HG03108 (cell line): Measurements from ENCODE around the gene FCRL6.
A peak's percentile ranks its signal among the peaks of the same experiment; 100 is the strongest.

Experiments
- ATAC-seq: cut with Tn5 transposase; IDR thresholded peaks from one replicate; pipeline ENCODE4 v1.9.1; 2021; ENCODE audit warnings: moderate library complexity; ENCODE audit not compliant: unreplicated experiment

Gene FCRL6

GRCh38 chr1:159798893-159799292 is 3.3 kb upstream of the FCRL6 start:
- ATAC-seq: no peak

GRCh38 chr1:159799446-159799985 is 2.6 kb upstream of the FCRL6 start:
- ATAC-seq: no peak

- no peak for ATAC-seq
Measured at GRCh38 chr1:159800177-159800930, 1.8 kb upstream of the FCRL6 start.

DNA sequence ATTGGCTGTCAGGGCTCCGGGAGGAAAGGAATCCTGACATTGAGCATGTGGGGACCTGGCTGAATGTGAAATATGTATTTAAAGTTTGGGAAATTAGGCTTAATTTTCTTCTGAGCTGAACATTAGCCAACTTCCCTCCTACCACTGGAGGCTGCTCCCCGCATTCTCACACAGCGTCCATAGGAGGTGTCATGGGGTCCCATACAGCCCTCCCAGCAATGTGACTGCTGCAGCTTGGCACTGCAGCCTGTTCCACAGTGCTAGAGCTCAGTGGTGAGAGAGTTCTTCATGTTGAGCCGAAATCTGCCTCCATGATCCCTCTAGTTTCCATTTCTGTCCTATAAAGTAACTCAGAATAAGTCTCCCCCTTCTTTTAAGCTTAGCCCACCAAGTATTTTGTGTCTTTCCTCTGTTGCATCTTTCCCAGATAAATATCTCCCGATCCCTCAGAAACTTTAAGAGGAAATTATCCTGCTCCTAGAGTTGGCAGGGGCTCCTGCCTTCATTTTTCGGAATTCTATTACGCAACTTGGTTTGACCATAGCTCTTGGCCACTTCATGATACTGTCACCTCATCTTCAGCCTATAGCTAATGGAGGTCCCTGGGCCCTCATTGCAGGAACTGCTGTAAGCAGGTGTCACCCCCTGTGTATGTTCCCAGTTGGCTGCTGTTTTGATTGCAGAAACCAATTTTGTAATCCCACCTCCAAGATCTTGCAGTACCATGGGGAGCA is 2.0 kb downstream of the FCRL6 start:
- no peak for ATAC-seq

DNA sequence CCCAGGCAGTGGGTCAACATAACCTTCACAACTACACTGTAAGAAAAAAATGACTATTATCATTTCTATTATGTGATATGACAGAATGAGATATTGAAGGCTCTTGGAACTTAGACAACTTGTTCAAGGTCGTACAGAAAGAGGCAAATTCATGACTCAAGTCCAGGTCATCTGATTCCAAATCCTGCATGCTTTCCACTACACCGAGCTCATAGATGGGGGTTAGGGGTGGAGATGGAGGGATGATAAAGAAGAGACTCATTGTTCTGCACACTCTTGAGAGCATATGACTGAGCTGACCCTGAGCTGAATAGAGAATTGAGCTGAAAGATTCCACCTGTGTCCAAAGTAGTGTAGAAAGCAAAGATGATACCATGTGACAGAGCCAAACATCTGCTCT is 2.8 kb downstream of the FCRL6 start:
- ATAC-seq: no peak

DNA sequence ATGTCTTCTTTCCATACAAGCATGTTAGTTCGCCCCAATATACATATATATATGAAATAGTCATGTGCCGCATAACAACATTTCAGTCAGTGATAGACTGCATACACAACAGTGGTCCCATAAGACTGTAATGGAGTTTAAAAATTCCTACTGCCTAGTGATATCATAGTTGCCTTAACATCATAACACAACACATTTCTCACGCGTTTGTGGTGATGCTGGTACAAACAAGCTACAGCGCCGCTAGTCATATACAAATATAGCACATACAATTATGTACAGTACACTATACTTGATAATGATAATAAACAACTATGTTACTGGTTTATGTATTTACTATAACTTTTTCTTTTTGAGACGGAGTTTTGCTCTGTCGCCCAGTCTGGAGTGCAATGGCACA is 13.8 kb downstream of the FCRL6 start:
- no peak for ATAC-seq

GRCh38 chr1:159817276-159818041 is 15.3 kb downstream of the FCRL6 start:
- no peak for ATAC-seq

GRCh38 chr1:159821171-159821867 is 19.2 kb downstream of the FCRL6 start:
- no peak for ATAC-seq

- no peak for ATAC-seq
Measured at GRCh38 chr1:159823406-159823805, 21.2 kb downstream of the FCRL6 start.

GRCh38 chr1:159825564-159825963 is 23.4 kb downstream of the FCRL6 start:
- ATAC-seq: no peak

GRCh38 chr1:159826441-159827101 is 24.4 kb downstream of the FCRL6 start, which contains the start of gene SLAMF8:
SLAMF8 (plus strand) TSS chr1:159826873; CDS start chr1:159826899, 26 bp downstream.
- ATAC-seq: no peak

DNA sequence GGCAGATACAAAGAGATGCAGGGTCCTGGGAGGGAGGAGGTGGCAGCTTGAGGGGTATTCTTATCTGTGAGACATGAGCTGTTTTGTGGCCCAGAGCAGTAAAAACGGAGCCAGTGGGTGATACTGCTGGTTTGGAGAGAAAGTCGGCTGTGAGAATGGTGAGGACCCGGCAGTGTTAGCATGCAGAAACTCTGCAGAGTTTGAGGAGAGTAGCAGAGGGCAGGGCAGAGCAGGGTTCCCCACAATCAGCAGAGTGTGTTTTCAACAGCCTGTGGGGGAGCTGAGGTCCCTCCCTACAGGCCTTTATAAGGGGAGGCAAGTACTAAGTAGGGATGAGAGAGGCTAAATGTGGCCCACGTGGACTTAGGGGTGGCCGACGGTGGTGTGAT is 24.9 kb downstream of the FCRL6 start:
- no peak for ATAC-seq

DNA sequence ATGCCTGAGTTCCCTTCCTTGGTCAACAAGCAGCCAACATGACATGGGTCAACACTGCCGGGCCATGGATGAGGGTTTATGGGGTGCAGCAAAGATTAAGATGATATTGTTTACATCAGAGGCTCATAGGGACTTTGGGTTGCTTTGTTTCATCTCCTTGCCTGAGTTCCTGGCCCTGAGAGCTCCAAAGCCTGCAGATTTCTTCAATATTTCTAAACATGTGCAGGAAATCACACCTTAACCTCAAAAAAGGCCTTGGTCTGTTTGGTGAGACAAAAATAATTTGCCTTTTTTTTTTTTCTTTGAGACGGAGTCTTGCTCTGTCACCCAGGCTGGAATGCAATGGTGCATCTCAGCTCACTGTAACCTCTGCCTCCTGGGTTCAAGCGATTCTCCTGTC is 25.4 kb downstream of the FCRL6 start:
- ATAC-seq: no peak

GRCh38 chr1:159828176-159828575 is 26.0 kb downstream of the FCRL6 start:
- ATAC-seq: no peak

- ATAC-seq: no peak
Measured at GRCh38 chr1:159828581-159829272, 26.6 kb downstream of the FCRL6 start.

- ATAC-seq: peak; percentile 77
Measured at GRCh38 chr1:159829273-159829634, 27.1 kb downstream of the FCRL6 start.

GRCh38 chr1:159829822-159830465 is 27.8 kb downstream of the FCRL6 start:
- no peak for ATAC-seq

GRCh38 chr1:159830722-159831121 is 28.6 kb downstream of the FCRL6 start:
- no peak for ATAC-seq
